ENCODE data around the gene VWA8. TPM values are rescaled to one million over a fixed set of nuclear protein-coding genes. Genes with fewer than 3 reads are reported as not detected.

The VWA8 gene
- total and polyA plus RNA-seq, 2 experiments from 2014 or later = 6.3 to 24.6 TPM

GRCh38 chr13:41588899-41589298 is 372.0 kb downstream of the VWA8 start (continued):
- TF ChIP-seq, protein P1, sequence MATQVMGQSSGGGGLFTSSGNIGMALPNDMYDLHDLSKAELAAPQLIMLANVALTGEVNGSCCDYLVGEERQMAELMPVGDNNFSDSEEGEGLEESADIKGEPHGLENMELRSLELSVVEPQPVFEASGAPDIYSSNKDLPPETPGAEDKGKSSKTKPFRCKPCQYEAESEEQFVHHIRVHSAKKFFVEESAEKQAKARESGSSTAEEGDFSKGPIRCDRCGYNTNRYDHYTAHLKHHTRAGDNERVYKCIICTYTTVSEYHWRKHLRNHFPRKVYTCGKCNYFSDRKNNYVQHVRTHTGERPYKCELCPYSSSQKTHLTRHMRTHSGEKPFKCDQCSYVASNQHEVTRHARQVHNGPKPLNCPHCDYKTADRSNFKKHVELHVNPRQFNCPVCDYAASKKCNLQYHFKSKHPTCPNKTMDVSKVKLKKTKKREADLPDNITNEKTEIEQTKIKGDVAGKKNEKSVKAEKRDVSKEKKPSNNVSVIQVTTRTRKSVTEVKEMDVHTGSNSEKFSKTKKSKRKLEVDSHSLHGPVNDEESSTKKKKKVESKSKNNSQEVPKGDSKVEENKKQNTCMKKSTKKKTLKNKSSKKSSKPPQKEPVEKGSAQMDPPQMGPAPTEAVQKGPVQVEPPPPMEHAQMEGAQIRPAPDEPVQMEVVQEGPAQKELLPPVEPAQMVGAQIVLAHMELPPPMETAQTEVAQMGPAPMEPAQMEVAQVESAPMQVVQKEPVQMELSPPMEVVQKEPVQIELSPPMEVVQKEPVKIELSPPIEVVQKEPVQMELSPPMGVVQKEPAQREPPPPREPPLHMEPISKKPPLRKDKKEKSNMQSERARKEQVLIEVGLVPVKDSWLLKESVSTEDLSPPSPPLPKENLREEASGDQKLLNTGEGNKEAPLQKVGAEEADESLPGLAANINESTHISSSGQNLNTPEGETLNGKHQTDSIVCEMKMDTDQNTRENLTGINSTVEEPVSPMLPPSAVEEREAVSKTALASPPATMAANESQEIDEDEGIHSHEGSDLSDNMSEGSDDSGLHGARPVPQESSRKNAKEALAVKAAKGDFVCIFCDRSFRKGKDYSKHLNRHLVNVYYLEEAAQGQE (IDR thresholded peaks at IDR 0.05; ENCODE audit: unreplicated experiment) = no peak
- TF ChIP-seq EZH2 (IDR thresholded peaks at IDR 0.05; ENCODE audit: low read depth, unreplicated experiment) = no peak
- TF ChIP-seq, protein P2, sequence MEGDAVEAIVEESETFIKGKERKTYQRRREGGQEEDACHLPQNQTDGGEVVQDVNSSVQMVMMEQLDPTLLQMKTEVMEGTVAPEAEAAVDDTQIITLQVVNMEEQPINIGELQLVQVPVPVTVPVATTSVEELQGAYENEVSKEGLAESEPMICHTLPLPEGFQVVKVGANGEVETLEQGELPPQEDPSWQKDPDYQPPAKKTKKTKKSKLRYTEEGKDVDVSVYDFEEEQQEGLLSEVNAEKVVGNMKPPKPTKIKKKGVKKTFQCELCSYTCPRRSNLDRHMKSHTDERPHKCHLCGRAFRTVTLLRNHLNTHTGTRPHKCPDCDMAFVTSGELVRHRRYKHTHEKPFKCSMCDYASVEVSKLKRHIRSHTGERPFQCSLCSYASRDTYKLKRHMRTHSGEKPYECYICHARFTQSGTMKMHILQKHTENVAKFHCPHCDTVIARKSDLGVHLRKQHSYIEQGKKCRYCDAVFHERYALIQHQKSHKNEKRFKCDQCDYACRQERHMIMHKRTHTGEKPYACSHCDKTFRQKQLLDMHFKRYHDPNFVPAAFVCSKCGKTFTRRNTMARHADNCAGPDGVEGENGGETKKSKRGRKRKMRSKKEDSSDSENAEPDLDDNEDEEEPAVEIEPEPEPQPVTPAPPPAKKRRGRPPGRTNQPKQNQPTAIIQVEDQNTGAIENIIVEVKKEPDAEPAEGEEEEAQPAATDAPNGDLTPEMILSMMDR (conservative IDR thresholded peaks at IDR 0.05; ENCODE audit: low read depth in 2 of 2) = no peak

GRCh38 chr13:41588448-41588847 is 372.5 kb downstream of the VWA8 start:
- no peak overlapping the region for H3K4me2 ChIP-seq
- no peaks in the 10 kb centered on the region for H3F3A ChIP-seq (replicated peaks; ENCODE audit: low read depth)
- no peak overlapping the region for H3K4me3 ChIP-seq
- ATAC-seq (no peak), DNase-seq (ENCODE audit: low spot score) (no peak)
- H3K4me1 Mint-ChIP-seq = peaks cover 8% of the 10 kb centered on the region; the same call in 2 of the 3 replicates
- H3K79me2 ChIP-seq (replicated peaks; ENCODE audit: insufficient read depth) = no peaks in the 10 kb centered on the region
- no peak overlapping the region for H3K27ac ChIP-seq (ENCODE audit: low read depth)
- H3K4me3 Mint-ChIP-seq = no peak overlapping the region
- no peaks in the 10 kb centered on the region for H3K27me3 ChIP-seq (ENCODE audit: insufficient read depth)
- H3K36me3 Mint-ChIP-seq (ENCODE audit: low read depth) = peaks cover 13% of the 10 kb centered on the region; the same call in 2 of the 3 replicates
- H3K27me3 Mint-ChIP-seq (ENCODE audit: insufficient read depth, low read depth, poor library complexity) = no peaks in the 10 kb centered on the region
- H3K9me2 ChIP-seq (ENCODE audit: insufficient read depth) = no peaks in the 10 kb centered on the region
- H4K20me1 ChIP-seq (replicated peaks; ENCODE audit: insufficient read depth) = no peaks in the 10 kb centered on the region
- no peak overlapping the region for H2AFZ ChIP-seq
- no peaks in the 10 kb centered on the region for H3K4me1 ChIP-seq (ENCODE audit: insufficient read depth)
- no peaks in the 10 kb centered on the region; the same call in 1 of the 2 replicates for H3K36me3 ChIP-seq (ENCODE audit: insufficient read depth)
- H3K9me3 Mint-ChIP-seq = no peaks in the 10 kb centered on the region
- H3K27ac Mint-ChIP-seq = no peak overlapping the region
- TF ChIP-seq EZH2phosphoT487 (IDR thresholded peaks at IDR 0.05; ENCODE audit: unreplicated experiment) (no peak), CREB1 (CRISPR knock-in tag; IDR thresholded peaks at IDR 0.05; ENCODE audit: low read depth) (no peak), ZNF331 (CRISPR knock-in tag; IDR thresholded peaks at IDR 0.05; ENCODE audit: low read depth) (no peak), JUNB (IDR thresholded peaks at IDR 0.05; ENCODE audit: unreplicated experiment) (no peak), ETS1 (IDR thresholded peaks at IDR 0.05) (no peak), ZNF462 (CRISPR knock-in tag; IDR thresholded peaks at IDR 0.05) (no peak), STAT1 (IDR thresholded peaks at IDR 0.05; ENCODE audit: unreplicated experiment) (no peak)
- TF ChIP-seq, protein P2 (conservative IDR thresholded peaks at IDR 0.05; ENCODE audit: low read depth in 2 of 2) = no peak

Data from GM23338 (cell line).